ENCODE data around the gene PBX1.

PBX1 gene

GRCh38 chr1:164703463-164703862 is 144.5 kb downstream of the PBX1 start:
- Histone ChIP-seq H3K36me3 (replicated peaks; ENCODE audit: low read depth, low read length) (no peaks in the 10 kb centered on the region), H3K79me2 (ENCODE audit: low read length) (no peaks in the 10 kb centered on the region), H3K27ac (ENCODE audit: low read length) (no peak overlapping the region), H3K4me3 (ENCODE audit: low read length) (no peak overlapping the region), H3K4me2 (ENCODE audit: low read length) (no peak overlapping the region), H3K9ac (ENCODE audit: low read length) (no peak overlapping the region), H4K20me1 (ENCODE audit: insufficient read depth, low read length) (no peaks in the 10 kb centered on the region), H3K27me3 (ENCODE audit: low read depth, low read length) (peaks cover 2% of the 10 kb centered on the region; the same call in 1 of the 2 replicates), H3K9me3 (ENCODE audit: insufficient read depth, low read length) (no peaks in the 10 kb centered on the region), H3K4me1 (ENCODE audit: low read length) (no peaks in the 10 kb centered on the region), H2AFZ (ENCODE audit: low read depth, low read length) (no peak overlapping the region)
- TF ChIP-seq, protein P1, sequence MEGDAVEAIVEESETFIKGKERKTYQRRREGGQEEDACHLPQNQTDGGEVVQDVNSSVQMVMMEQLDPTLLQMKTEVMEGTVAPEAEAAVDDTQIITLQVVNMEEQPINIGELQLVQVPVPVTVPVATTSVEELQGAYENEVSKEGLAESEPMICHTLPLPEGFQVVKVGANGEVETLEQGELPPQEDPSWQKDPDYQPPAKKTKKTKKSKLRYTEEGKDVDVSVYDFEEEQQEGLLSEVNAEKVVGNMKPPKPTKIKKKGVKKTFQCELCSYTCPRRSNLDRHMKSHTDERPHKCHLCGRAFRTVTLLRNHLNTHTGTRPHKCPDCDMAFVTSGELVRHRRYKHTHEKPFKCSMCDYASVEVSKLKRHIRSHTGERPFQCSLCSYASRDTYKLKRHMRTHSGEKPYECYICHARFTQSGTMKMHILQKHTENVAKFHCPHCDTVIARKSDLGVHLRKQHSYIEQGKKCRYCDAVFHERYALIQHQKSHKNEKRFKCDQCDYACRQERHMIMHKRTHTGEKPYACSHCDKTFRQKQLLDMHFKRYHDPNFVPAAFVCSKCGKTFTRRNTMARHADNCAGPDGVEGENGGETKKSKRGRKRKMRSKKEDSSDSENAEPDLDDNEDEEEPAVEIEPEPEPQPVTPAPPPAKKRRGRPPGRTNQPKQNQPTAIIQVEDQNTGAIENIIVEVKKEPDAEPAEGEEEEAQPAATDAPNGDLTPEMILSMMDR (IDR thresholded peaks at IDR 0.05; ENCODE audit: low read depth, low read length): no peak
- TF ChIP-seq EZH2phosphoT487 (IDR thresholded peaks at IDR 0.05; ENCODE audit: low read depth): no peak

- H3K4me3 ChIP-seq (ENCODE audit: low read length): no peak overlapping the region
- H3K27ac ChIP-seq (ENCODE audit: low read length): no peak overlapping the region
- no peak overlapping the region for H2AFZ ChIP-seq (ENCODE audit: low read depth, low read length)
- no peaks in the 10 kb centered on the region for H3K36me3 ChIP-seq (replicated peaks; ENCODE audit: low read depth, low read length)
- no peak overlapping the region for H3K9ac ChIP-seq (ENCODE audit: low read length)
- H3K4me1 ChIP-seq (ENCODE audit: low read length): no peaks in the 10 kb centered on the region
- no peaks in the 10 kb centered on the region for H4K20me1 ChIP-seq (ENCODE audit: insufficient read depth, low read length)
- no peak overlapping the region for H3K4me2 ChIP-seq (ENCODE audit: low read length)
- TF ChIP-seq, protein P1 (IDR thresholded peaks at IDR 0.05; ENCODE audit: low read depth, low read length): no peak
- TF ChIP-seq EZH2phosphoT487 (IDR thresholded peaks at IDR 0.05; ENCODE audit: low read depth): no peak
- H3K9me3 ChIP-seq (ENCODE audit: insufficient read depth, low read length): no peaks in the 10 kb centered on the region
- H3K79me2 ChIP-seq (ENCODE audit: low read length): no peaks in the 10 kb centered on the region
- peaks cover 2% of the 10 kb centered on the region; the same call in 1 of the 2 replicates for H3K27me3 ChIP-seq (ENCODE audit: low read depth, low read length)
Observed at GRCh38 chr1:164703960-164704411, 145.0 kb downstream of the PBX1 start.

GRCh38 chr1:164704954-164705353 is 146.0 kb downstream of the PBX1 start:
- H2AFZ ChIP-seq (ENCODE audit: low read depth, low read length): no peak overlapping the region
- no peak overlapping the region for H3K9ac ChIP-seq (ENCODE audit: low read length)
- H3K27ac ChIP-seq (ENCODE audit: low read length): no peak overlapping the region
- H3K36me3 ChIP-seq (replicated peaks; ENCODE audit: low read depth, low read length): no peaks in the 10 kb centered on the region
- no peaks in the 10 kb centered on the region for H4K20me1 ChIP-seq (ENCODE audit: insufficient read depth, low read length)
- H3K9me3 ChIP-seq (ENCODE audit: insufficient read depth, low read length): no peaks in the 10 kb centered on the region
- no peaks in the 10 kb centered on the region for H3K4me1 ChIP-seq (ENCODE audit: low read length)
- TF ChIP-seq, protein P1 (IDR thresholded peaks at IDR 0.05; ENCODE audit: low read depth, low read length): no peak
- TF ChIP-seq EZH2phosphoT487 (IDR thresholded peaks at IDR 0.05; ENCODE audit: low read depth): no peak
- H3K4me2 ChIP-seq (ENCODE audit: low read length): no peak overlapping the region
- no peaks in the 10 kb centered on the region; the same call in 1 of the 2 replicates for H3K27me3 ChIP-seq (ENCODE audit: low read depth, low read length)
- no peaks in the 10 kb centered on the region for H3K79me2 ChIP-seq (ENCODE audit: low read length)
- H3K4me3 ChIP-seq (ENCODE audit: low read length): no peak overlapping the region

DNA sequence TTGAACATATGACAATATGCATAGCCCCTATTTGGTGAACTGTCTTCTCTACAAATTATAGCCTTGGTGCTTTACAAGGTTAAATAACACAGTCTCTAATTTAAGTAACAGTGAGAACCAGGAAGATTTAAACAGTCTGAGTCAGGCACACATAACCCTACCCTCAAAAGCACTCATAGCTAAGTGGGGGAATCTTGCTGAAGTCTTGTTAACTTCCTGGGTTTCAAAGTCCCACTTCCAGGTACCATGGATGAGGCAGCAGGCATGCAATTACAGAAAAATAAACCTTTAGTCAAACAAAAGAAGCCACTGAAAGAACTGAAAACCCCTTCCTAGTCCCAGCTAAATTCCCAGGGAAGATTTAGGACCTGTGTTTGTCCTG is 147.6 kb downstream of the PBX1 start:
- Histone ChIP-seq H4K20me1 (ENCODE audit: insufficient read depth, low read length) (no peaks in the 10 kb centered on the region), H3K4me2 (ENCODE audit: low read length) (no peak overlapping the region), H3K9ac (ENCODE audit: low read length) (no peak overlapping the region), H3K27me3 (ENCODE audit: low read depth, low read length) (no peaks in the 10 kb centered on the region; the same call in 1 of the 2 replicates), H2AFZ (ENCODE audit: low read depth, low read length) (no peak overlapping the region), H3K36me3 (replicated peaks; ENCODE audit: low read depth, low read length) (no peaks in the 10 kb centered on the region), H3K27ac (ENCODE audit: low read length) (no peak overlapping the region), H3K4me1 (ENCODE audit: low read length) (no peaks in the 10 kb centered on the region), H3K4me3 (ENCODE audit: low read length) (no peak overlapping the region), H3K79me2 (ENCODE audit: low read length) (no peaks in the 10 kb centered on the region), H3K9me3 (ENCODE audit: insufficient read depth, low read length) (no peaks in the 10 kb centered on the region)
- TF ChIP-seq, protein P1 (IDR thresholded peaks at IDR 0.05; ENCODE audit: low read depth, low read length): no peak
- no peak for TF ChIP-seq EZH2phosphoT487 (IDR thresholded peaks at IDR 0.05; ENCODE audit: low read depth)

All from OCI-LY3 (cell line).